OCI-LY3 (cell line): ENCODE data around the gene SLIT1.

Experiments
- H2AFZ ChIP-seq: fragments of 200-600, 300-600 bp; shearing (Covaris generic); 2 replicates; pipeline ENCODE4 v1.6.0; 2014; ENCODE audit warnings: antibody characterized with exemption, low read depth, low read length
- H3K27ac ChIP-seq: fragments of 200-600, 300-600 bp; sonication (generic); 2 replicates; pipeline ENCODE4 v1.5.1; 2014; ENCODE audit warnings: mild to moderate bottlenecking, low read length, moderate library complexity, mixed read lengths
- H3K27me3 ChIP-seq: fragments of 200-600, 300-600 bp; sonication (generic); 2 replicates; pipeline ENCODE4 v1.6.1; 2014; ENCODE audit warnings: low read depth, low read length, mixed read lengths
- H3K36me3 ChIP-seq: fragments of 200-600, 300-600 bp; sonication (generic); replicated peaks from 2 replicates; pipeline ENCODE3; 2014; ENCODE audit warnings: low read depth, low read length, mixed read lengths
- H3K4me1 ChIP-seq: fragments of 300-600, 200-600 bp; sonication (generic); 2 replicates; pipeline ENCODE4 v1.6.1; 2014; ENCODE audit warnings: low read length, mixed read lengths
- H3K4me2 ChIP-seq: fragments of 200-600, 300-600 bp; sonication (generic); 2 replicates; pipeline ENCODE4 v1.6.1; 2014; ENCODE audit warnings: low read length, mixed read lengths
- H3K4me3 ChIP-seq: fragments of 300-600, 200-600 bp; sonication (generic); 2 replicates; pipeline ENCODE4 v1.5.1; 2014; ENCODE audit warnings: antibody characterized with exemption, mild to moderate bottlenecking, low read length, moderate library complexity
- H3K79me2 ChIP-seq: fragments of 300-600, 200-600 bp; shearing (Covaris generic); 2 replicates; pipeline ENCODE4 v1.6.1; 2014; ENCODE audit warnings: mild to moderate bottlenecking, low read length, mixed read lengths
- H3K9ac ChIP-seq: fragments of 300-600, 200-600 bp; shearing (Covaris generic); 2 replicates; pipeline ENCODE4 v1.6.0; 2014; ENCODE audit warnings: mild to moderate bottlenecking, low read length, moderate library complexity
- H3K9me3 ChIP-seq: fragments of 200-600, 300-600 bp; shearing (Covaris generic); 2 replicates; pipeline ENCODE4 v1.6.1; 2014; ENCODE audit warnings: low read length, mixed read lengths; ENCODE audit not compliant: insufficient read depth
- H4K20me1 ChIP-seq: fragments of 200-600, 300-600 bp; sonication (generic); 2 replicates; pipeline ENCODE4 v1.6.1; 2016; ENCODE audit warnings: low read length, mixed read lengths; ENCODE audit not compliant: insufficient read depth
- CTCF ChIP-seq: fragments of 200-600, 300-600 bp; sonication (generic); IDR thresholded peaks from 2 replicates; pipeline ENCODE4 v1.5.1; 2014; ENCODE audit warnings: antibody characterized with exemption, low read length, low read depth
- EZH2phosphoT487 ChIP-seq: fragments of 200-600 bp; shearing (Covaris generic); IDR thresholded peaks from 2 replicates; pipeline ENCODE4 v1.6.1; 2018; ENCODE audit warnings: antibody characterized with exemption, mixed run types, low read depth

SLIT1 gene

DNA sequence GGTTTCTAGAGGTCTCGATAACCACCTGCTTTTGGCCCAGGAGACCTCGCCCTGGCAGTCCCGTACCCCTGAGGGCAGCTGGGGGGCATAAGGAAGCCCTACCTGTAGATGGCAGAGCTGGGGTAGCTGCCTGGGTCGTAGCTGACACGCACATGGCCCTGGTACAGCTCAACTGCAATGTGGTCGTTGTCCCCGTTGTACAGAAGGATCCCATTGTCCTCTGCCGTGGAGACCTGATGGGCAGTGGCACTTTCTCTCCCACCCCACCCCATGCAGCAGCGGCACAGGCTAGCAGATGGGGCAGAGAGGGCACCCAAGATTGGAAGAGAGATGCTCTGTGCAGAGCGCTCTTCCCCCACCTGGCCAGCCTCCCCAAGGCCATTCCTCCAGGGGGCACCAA lies 181.2 kb downstream of the SLIT1 start:
- Histone ChIP-seq H3K9ac (no peak overlapping the region), H3K4me3 (no peak overlapping the region), H3K4me1 (no peaks in the 10 kb centered on the region), H3K36me3 (no peaks in the 10 kb centered on the region), H4K20me1 (no peaks in the 10 kb centered on the region), H2AFZ (no peak overlapping the region), H3K4me2 (no peak overlapping the region), H3K27ac (no peak overlapping the region), H3K79me2 (no peaks in the 10 kb centered on the region), H3K9me3 (0 out of 2 replicates have a peak, but pooled peaks cover 6% of the 10 kb centered on the region), H3K27me3 (no peaks in the 10 kb centered on the region)
- no peak for TF ChIP-seq EZH2phosphoT487
- TF ChIP-seq CTCF = no peak

DNA sequence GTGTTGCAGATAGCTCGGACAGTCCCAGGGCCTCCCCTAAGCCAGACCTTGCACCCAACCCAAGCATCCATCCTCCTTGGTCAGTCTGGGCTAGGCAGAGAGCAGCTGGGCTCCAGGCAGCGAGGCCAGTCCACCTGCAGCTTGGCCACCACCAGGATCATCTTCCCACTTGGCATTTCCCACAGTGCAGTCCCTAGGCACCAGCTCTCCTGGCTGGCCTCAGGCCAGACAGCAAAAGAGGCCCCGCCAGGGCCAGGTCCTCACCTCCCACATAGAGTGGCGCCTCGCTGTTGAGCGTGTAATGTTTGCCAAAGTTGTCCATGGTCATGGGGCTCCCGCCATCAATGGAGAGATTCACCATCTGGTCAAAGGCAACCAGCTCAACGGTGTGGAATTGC lies 182.0 kb downstream of the SLIT1 start:
- no peaks in the 10 kb centered on the region for H4K20me1 ChIP-seq
- no peaks in the 10 kb centered on the region for H3K79me2 ChIP-seq
- no peak overlapping the region for H3K4me3 ChIP-seq
- H3K27me3 ChIP-seq = no peaks in the 10 kb centered on the region
- no peaks in the 10 kb centered on the region for H3K36me3 ChIP-seq
- no peak overlapping the region for H3K4me2 ChIP-seq
- no peak overlapping the region for H2AFZ ChIP-seq
- H3K27ac ChIP-seq = no peak overlapping the region
- H3K9me3 ChIP-seq = 0 out of 2 replicates have a peak, but pooled peaks cover 6% of the 10 kb centered on the region
- H3K4me1 ChIP-seq = no peaks in the 10 kb centered on the region
- no peak overlapping the region for H3K9ac ChIP-seq
- TF ChIP-seq EZH2phosphoT487 = no peak
- TF ChIP-seq CTCF = no peak

DNA sequence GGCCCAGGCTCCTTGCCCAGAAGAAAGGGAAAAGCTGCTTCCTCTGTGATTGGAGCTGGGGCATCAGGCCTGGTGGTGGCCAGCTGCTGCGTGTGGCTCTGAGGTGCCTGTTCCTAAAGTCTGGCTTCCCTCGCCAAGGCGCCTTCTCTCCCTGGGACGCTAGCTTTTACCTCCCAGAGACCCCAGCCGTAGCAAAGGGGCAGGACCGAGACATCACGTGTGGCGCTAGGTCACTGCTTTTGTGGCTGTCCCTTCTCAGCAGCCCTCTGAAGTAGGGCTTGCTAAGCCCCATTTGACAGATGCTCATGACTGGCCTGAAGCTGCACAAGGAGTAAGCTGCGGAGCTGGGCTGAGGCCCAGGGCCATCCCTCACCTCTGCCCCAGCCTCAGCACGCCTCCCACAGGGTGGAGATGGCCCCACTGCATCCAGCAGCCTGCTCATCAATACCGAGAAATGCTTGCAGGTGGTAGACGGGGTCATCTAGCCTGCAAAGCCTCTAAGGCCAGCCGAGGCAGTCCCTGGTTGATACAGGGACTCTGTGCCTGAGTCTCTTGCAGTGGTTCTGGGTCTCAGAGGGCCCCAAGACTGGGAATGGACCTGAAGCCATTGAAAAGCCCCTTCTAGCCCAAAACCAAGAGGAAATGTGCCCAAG lies 182.5 kb downstream of the SLIT1 start:
- Histone ChIP-seq H3K36me3 (no peaks in the 10 kb centered on the region), H4K20me1 (no peaks in the 10 kb centered on the region), H3K9me3 (0 out of 2 replicates have a peak, but pooled peaks cover 6% of the 10 kb centered on the region), H3K4me1 (no peaks in the 10 kb centered on the region), H3K9ac (no peak overlapping the region), H3K27me3 (no peaks in the 10 kb centered on the region), H2AFZ (no peak overlapping the region), H3K4me2 (no peak overlapping the region), H3K4me3 (no peak overlapping the region), H3K79me2 (no peaks in the 10 kb centered on the region), H3K27ac (no peak overlapping the region)
- no peak for TF ChIP-seq CTCF
- no peak for TF ChIP-seq EZH2phosphoT487

DNA sequence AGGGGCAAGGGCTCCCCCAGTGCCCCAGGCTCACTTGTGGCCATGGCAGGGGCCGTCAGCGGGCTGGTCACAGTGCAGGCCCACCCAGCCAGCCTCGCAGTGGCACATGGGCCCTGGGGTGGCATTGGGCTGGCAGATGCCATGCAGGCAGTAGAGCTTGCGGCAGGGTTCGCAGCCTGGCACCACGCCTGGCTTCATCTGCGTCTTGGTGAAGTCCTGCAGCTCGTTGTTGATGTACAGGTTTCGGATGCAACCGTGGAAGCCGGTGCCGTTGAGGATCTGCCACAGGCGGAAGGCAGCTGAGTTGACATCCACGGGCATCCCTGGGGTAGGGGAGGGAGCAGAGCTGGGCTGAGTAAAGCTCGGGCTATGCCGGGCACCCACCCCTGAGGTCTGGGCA lies 183.1 kb downstream of the SLIT1 start:
- H3K4me2 ChIP-seq = no peak overlapping the region
- no peak overlapping the region for H3K9ac ChIP-seq
- H2AFZ ChIP-seq = no peak overlapping the region
- H3K9me3 ChIP-seq = 0 out of 2 replicates have a peak, but pooled peaks cover 6% of the 10 kb centered on the region
- no peak overlapping the region for H3K4me3 ChIP-seq
- H3K27ac ChIP-seq = no peak overlapping the region
- no peaks in the 10 kb centered on the region for H3K36me3 ChIP-seq
- no peaks in the 10 kb centered on the region for H3K4me1 ChIP-seq
- TF ChIP-seq EZH2phosphoT487 (no peak), CTCF (no peak)
- H3K27me3 ChIP-seq = no peaks in the 10 kb centered on the region
- no peaks in the 10 kb centered on the region for H4K20me1 ChIP-seq
- no peaks in the 10 kb centered on the region for H3K79me2 ChIP-seq
